22Rv1 (cell line): Measurements from ENCODE around the gene KRT33A.

Source experiments
- H3K27ac ChIP-seq: fragments of 450-650 bp; 2 replicates; pipeline ENCODE4 v1.5.1; 2017
- CTCF ChIP-seq: fragments of 450-650 bp; IDR thresholded peaks from 2 replicates; pipeline ENCODE4 v1.5.1; 2017; ENCODE audit warnings: mild to moderate bottlenecking
- ZFX ChIP-seq: fragments of 450-650 bp; IDR thresholded peaks from 2 replicates; pipeline ENCODE4 v1.6.1; 2017; ENCODE audit warnings: antibody characterized with exemption, borderline replicate concordance

KRT33A gene

GRCh38 chr17:41333836-41334235, 16.8 kb downstream of the KRT33A start:
- H3K27ac ChIP-seq: no peak overlapping the region

GRCh38 chr17:41333098-41333497, 17.5 kb downstream of the KRT33A start:
- TF ChIP-seq ZFX: no peak
- no peak for TF ChIP-seq CTCF
- H3K27ac ChIP-seq: no peak overlapping the region

More at GRCh38 chr17:41333836-41334235, 16.8 kb downstream of the KRT33A start:
- no peak for TF ChIP-seq ZFX
- TF ChIP-seq CTCF: no peak

GRCh38 chr17:41332239-41332638, 18.4 kb downstream of the KRT33A start:
- H3K27ac ChIP-seq: no peak overlapping the region
- TF ChIP-seq ZFX (no peak), CTCF (no peak)

GRCh38 chr17:41331606-41332005, 19.0 kb downstream of the KRT33A start:
- H3K27ac ChIP-seq: no peak overlapping the region
- TF ChIP-seq CTCF (no peak), ZFX (no peak)

- TF ChIP-seq ZFX (no peak), CTCF (peak; percentile 77)
- no peak overlapping the region for H3K27ac ChIP-seq
These were observed 21.2 kb downstream of the KRT33A start for GRCh38 chr17:41329279-41329948.

DNA sequence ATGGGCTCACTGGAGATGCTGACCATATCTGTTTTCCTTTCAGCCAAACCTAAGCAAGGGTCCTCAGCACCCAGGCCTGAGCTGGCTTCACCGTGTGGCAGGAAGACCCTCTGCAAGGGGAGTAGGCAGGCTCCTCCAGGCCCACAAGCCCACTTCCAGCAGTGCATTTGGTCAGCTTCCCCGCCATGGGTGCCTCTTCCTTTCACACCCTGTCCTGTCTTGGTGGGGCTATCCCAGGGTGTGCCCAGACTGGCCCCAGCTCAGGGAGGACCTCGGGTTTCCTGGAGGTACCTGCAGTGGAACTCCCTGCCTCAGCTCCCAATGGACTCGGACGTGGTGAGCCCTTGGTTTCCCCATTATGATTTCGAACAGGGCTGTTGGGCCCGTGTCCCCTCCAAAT, 22.4 kb downstream of the KRT33A start:
- TF ChIP-seq ZFX (no peak), CTCF (no peak)
- H3K27ac ChIP-seq: no peak overlapping the region

DNA sequence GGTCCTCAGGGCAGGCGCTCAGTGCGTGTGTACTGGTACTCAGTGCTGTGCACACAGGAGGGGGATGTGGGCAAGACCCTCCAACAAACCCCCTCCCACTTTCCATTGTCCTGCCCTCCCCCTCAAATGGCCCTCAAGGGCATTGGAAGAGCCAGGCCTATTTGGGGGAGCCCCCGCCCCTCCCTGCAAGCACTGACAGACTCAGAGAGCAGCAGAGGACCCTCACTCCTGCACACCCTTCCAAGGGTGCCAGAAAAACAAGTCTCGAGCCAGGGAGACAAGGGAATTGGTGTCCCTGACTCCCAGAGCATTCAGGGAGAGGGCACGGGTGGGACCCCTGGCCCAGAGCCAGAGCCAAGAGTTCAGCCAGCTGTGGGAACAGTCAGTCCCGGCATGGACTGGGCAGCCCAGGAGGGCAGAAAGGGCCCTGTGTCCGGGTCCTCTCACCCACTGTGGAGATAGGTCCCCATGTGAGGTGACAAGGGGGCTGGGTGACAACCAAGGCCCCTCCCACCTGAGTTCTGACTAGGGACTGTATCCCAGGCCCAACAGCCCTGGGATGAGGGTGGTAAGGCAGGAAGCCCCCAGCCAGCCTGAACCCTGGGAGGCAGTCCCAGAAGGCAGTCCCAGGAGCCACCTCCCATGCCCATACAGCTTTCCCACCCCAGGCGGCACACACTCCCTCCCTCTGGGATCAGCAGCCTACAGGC, 23.1 kb downstream of the KRT33A start:
- no peak overlapping the region for H3K27ac ChIP-seq
- no peak for TF ChIP-seq ZFX
- no peak for TF ChIP-seq CTCF
